Stimulated activated CD8-positive, alpha-beta memory T cell treated with anti-CD3 and anti-CD28 coated beads, Interleukin-12 subunit alpha, Interleukin-12 subunit beta, amount 100 ng/mL, for 1 hour (primary cell): ENCODE results near the gene DNLZ.
"Not testable (repeated sequence)": the region's sequence is repeated elsewhere in the genome, so short reads cannot be mapped to it uniquely, and the experiment has no call there.

ENCODE experiments used
- DNase-seq: peaks from one replicate; pipeline ENCODE4 v3.0.0-alpha.2; 2020; ENCODE audit warnings: low read depth

The DNLZ gene

GRCh38 chr9:136359774-136360718 lies 3.5 kb downstream of the DNLZ start:
- no peak for DNase-seq

- no peak for DNase-seq
Measured at GRCh38 chr9:136358888-136359287, 4.7 kb downstream of the DNLZ start.

GRCh38 chr9:136358016-136358415 lies 5.5 kb downstream of the DNLZ start:
- DNase-seq: no peak

- DNase-seq: no peak
Measured at GRCh38 chr9:136357202-136357725, 6.3 kb downstream of the DNLZ start.

- DNase-seq: no peak
Measured at GRCh38 chr9:136355616-136356557, 7.7 kb downstream of the DNLZ start.

GRCh38 chr9:136354592-136355085 lies 8.9 kb downstream of the DNLZ start:
- DNase-seq: no peak

GRCh38 chr9:136353757-136354488 lies 9.6 kb downstream of the DNLZ start:
- no peak for DNase-seq

GRCh38 chr9:136353088-136353487 lies 10.5 kb downstream of the DNLZ start:
- DNase-seq: no peak

- no peak for DNase-seq
Measured at GRCh38 chr9:136352682-136353081, 10.9 kb downstream of the DNLZ start.

- DNase-seq: not testable (repeated sequence)
Measured at GRCh38 chr9:136351868-136352267, 11.7 kb downstream of the DNLZ start.

- no peak for DNase-seq
Measured at GRCh38 chr9:136351252-136351800, 12.2 kb downstream of the DNLZ start.

GRCh38 chr9:136349546-136349945 lies 14.0 kb downstream of the DNLZ start:
- no peak for DNase-seq

GRCh38 chr9:136348691-136349090 lies 14.9 kb downstream of the DNLZ start:
- no peak for DNase-seq

GRCh38 chr9:136347472-136348256 lies 15.9 kb downstream of the DNLZ start:
- no peak for DNase-seq

GRCh38 chr9:136346927-136347465 lies 16.5 kb downstream of the DNLZ start:
- DNase-seq: no peak

GRCh38 chr9:136346157-136346481 lies 17.4 kb downstream of the DNLZ start:
- DNase-seq: no peak

GRCh38 chr9:136345281-136346156 lies 18.0 kb downstream of the DNLZ start:
- DNase-seq: no peak

- DNase-seq: no peak
Measured at GRCh38 chr9:136344544-136345280, 18.8 kb downstream of the DNLZ start.

- no peak for DNase-seq
Measured at GRCh38 chr9:136343884-136344269, 19.7 kb downstream of the DNLZ start.
